ENCODE results near the gene NR1I2. TPM values are rescaled to one million over a fixed set of nuclear protein-coding genes. Genes with fewer than 3 reads are reported as not detected.

NR1I2 gene
- polyA plus RNA-seq, 3 donors from 2014 or later = 0.24 to 0.40 TPM; not detected in 1

DNA sequence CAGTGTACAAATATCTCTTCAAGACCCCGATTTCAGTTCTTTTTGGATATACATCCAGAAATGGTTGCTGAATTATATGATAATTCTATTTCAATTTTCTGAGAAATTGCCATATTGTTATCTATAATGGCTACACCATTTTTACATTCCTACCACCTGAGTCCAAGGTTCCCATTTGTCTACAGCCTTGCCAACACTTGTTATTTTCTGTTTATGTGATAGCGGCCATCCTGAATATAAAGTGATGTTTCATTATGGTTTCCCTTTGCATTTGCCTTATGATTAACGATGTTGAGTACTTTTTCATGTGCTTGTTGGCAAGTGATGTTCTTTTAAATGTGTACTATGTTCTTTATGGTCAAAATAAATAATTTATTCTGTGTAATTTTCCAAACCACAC, 8.5 kb downstream of the NR1I2 start:
- no peaks in the 10 kb centered on the region for H3K36me3 Mint-ChIP-seq
- no peak overlapping the region for H3K27ac Mint-ChIP-seq
- H3K4me1 Mint-ChIP-seq = no peaks in the 10 kb centered on the region
- no peak overlapping the region for H3K4me3 Mint-ChIP-seq
- peaks cover 0 to 2% (median 2%) of the 10 kb centered on the region in 3 donors for H3K27me3 Mint-ChIP-seq (ENCODE audit: low read depth in 3 of 3)
- no peak for DNase-seq
- H3K9me3 Mint-ChIP-seq = peaks cover 0 to under 1% (median 0%) of the 10 kb centered on the region in 6 donors

DNA sequence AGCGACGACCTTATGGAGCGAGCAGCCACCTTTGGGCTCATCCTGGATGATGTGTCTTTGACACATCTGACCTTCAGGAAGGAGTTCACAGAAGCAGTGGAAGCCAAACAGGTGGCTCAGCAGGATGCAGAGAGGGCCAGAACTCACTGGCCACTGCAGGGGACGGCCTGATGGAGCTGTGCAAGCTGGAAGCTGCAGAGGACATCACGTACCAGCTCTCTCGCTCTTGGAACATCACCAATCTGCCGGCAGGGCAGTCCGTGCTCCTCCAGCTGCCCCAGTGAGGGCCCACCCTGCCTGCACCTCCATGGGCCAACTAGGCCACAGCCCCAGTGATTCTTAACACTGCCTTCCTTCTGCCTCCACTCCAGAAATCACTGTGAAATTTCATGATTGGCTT, 10.4 kb downstream of the NR1I2 start:
- Mint-ChIP-seq H3K4me1 (no peaks in the 10 kb centered on the region), H3K4me3 (no peak overlapping the region), H3K9me3 (peaks cover 0 to 2% (median 0%) of the 10 kb centered on the region in 6 donors), H3K27me3 (ENCODE audit: low read depth in 3 of 3) (peaks cover 2% of the 10 kb centered on the region in 3 donors), H3K27ac (no peak overlapping the region), H3K36me3 (no peaks in the 10 kb centered on the region)
- no peak for DNase-seq

DNA sequence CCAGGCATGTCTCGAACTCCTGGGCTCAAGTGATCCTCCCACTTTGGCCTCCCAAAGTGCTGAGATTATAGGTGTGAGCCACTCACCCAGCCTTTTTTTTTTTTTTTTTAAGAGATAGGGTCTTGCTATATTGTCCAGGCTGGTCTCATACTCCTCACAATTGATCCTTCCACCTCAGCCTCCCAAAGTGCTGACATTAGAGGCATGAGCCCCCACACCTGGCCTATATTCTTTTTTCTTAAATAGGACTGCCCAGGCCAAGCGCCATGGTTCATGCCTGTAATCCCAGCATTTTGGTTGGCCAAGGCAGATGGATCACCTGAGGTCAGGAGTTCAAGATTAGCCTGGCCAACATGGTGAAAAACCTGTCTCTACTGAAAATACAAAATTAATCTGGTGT, 12.5 kb downstream of the NR1I2 start:
- no peak overlapping the region for H3K27ac Mint-ChIP-seq
- peaks cover 2% of the 10 kb centered on the region in 3 donors for H3K27me3 Mint-ChIP-seq (ENCODE audit: low read depth in 3 of 3)

DNA sequence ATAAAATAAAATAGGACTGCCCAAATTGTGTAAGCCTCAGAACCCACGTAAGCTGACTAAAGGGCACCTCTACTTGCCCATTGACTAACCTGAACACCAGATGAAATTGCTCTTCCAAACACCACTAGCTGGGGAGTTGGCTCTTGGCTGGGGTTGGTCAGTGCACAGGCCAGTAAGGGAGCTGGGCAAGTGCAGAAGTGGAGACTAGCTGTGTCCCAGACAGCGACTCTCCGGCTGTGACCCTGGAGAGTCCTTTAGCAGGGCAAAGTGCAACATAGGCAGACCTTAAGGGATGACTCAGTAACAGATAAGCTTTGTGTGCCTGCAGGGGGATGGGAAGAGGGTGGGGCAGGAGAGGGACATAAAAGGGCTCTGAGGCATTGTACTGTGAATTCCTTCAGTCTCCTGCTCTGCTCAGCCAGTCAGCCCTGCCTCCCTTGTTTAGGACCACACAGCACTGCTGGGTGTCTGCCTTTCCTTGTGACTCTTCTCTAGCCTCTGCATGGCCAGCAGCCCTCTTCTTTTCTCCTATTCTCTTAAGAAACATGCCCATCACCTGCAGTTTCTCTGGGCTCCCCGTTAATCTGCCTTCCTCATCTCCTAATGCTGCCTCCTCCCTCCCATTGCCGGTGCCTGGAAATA, 13.2 kb downstream of the NR1I2 start:
- H3K9me3 Mint-ChIP-seq = peaks cover 0 to 2% (median 0%) of the 10 kb centered on the region in 6 donors
- no peak for DNase-seq

More for the DNA sequence above, 12.5 kb downstream of the NR1I2 start:
- Mint-ChIP-seq H3K4me3 (no peak overlapping the region), H3K9me3 (peaks cover 0 to 2% (median 0%) of the 10 kb centered on the region in 6 donors), H3K36me3 (no peaks in the 10 kb centered on the region), H3K4me1 (no peaks in the 10 kb centered on the region)
- DNase-seq = no peak

DNA sequence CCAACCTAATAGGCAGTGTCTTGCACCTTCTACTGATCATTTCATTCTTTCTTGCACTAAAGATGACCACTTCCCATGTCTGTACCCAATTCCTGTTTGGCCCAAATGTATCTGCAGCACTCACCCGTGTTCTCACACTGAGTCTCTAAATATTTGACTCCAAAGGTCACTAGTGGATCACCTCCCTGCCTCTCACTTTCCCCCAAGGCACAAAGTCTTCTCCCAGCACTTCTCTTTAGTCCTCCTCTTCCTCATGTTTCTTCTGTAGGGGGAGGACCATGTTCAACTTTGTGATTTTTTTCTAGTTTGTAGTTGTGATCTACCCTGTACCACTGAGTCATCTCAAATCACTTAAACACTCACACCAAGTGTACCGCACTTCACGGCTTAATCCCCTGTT, 13.9 kb downstream of the NR1I2 start:
- no peak overlapping the region for H3K27ac Mint-ChIP-seq
- no peak overlapping the region for H3K4me3 Mint-ChIP-seq
- peaks cover 0 to 2% (median 0%) of the 10 kb centered on the region in 6 donors for H3K9me3 Mint-ChIP-seq
- no peak for DNase-seq
- no peaks in the 10 kb centered on the region for H3K4me1 Mint-ChIP-seq
- peaks cover 2 to 5% (median 3%) of the 10 kb centered on the region in 3 donors for H3K27me3 Mint-ChIP-seq (ENCODE audit: low read depth in 3 of 3)
- H3K36me3 Mint-ChIP-seq = no peaks in the 10 kb centered on the region

More for the DNA sequence above, 13.2 kb downstream of the NR1I2 start:
- Mint-ChIP-seq H3K27me3 (ENCODE audit: low read depth in 3 of 3) (peaks cover 2% of the 10 kb centered on the region in 3 donors), H3K4me3 (no peak overlapping the region), H3K4me1 (no peaks in the 10 kb centered on the region), H3K27ac (no peak overlapping the region), H3K36me3 (no peaks in the 10 kb centered on the region)

DNA sequence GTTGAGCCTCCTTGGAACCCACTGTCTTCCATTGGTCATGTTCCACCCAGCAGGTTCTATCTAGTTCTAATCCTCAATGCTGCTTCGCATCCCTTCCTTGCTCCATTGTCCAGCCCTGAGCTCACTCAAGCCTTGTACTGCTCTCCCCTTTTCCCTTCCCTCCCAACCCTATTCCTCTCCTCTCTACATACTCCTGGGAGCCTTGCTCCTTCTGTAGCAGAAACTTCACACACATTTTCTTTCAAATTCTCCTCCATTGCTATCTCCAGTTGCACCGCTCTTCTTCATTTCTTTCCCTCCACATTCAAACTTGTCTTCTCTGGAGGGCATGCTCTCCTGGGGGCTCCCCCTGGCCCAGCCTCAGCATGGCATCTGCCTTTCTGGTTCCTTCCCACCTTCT, 14.5 kb downstream of the NR1I2 start:
- no peak overlapping the region for H3K27ac Mint-ChIP-seq

DNA sequence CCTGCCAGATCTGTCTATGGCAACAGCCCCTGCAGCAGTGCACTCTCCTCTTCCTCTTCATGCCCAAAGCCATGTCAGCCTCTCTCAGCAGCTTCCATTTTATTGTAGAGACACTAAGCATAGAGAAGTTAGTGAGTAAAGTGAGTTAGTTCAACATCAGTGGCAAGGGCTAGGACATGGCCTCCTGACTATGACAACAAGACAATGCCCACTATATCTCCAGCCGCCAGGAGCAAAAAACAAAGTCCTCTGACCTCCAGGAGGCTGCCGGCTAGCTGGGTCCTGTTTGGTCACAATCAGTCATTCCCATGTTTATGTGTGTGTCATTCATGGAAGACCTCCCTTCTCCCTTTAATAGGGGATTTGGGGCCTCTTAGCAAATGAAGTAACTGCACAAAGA, 14.9 kb downstream of the NR1I2 start:
- no peak overlapping the region for H3K4me3 Mint-ChIP-seq
- peaks cover 0 to 2% (median 0%) of the 10 kb centered on the region in 6 donors for H3K9me3 Mint-ChIP-seq
- no peaks in the 10 kb centered on the region for H3K36me3 Mint-ChIP-seq
- H3K4me1 Mint-ChIP-seq = no peaks in the 10 kb centered on the region
- peaks cover 2 to 8% (median 3%) of the 10 kb centered on the region in 3 donors for H3K27me3 Mint-ChIP-seq (ENCODE audit: low read depth in 3 of 3)
- DNase-seq = no peak
- H3K27ac Mint-ChIP-seq = no peak overlapping the region

More for the DNA sequence above, 14.5 kb downstream of the NR1I2 start:
- Mint-ChIP-seq H3K4me3 (no peak overlapping the region), H3K4me1 (no peaks in the 10 kb centered on the region), H3K27me3 (ENCODE audit: low read depth in 3 of 3) (peaks cover 2 to 5% (median 3%) of the 10 kb centered on the region in 3 donors), H3K9me3 (peaks cover 0 to 2% (median 0%) of the 10 kb centered on the region in 6 donors), H3K36me3 (no peaks in the 10 kb centered on the region)
- no peak for DNase-seq

DNA sequence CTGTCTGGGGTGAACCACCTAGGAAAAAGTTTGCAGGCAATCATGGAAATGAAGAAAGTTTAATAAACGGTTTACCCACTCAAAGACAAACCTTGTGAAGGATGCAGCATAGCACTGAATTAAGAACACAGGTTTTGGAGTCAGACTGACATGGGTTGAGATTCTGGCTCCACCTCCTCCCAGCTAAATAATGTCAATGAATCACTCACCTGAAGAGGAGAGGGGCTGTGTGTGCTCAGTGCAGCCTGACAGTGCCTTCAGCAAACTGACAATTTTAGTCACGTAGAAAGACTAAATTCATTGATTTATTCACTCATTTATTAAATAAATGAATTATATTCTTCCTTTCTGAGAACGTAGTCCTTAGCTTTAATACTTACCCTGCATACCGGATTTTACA, 18.9 kb downstream of the NR1I2 start:
- Mint-ChIP-seq H3K36me3 (no peaks in the 10 kb centered on the region), H3K9me3 (no peaks in the 10 kb centered on the region), H3K27ac (no peak overlapping the region), H3K4me3 (no peak overlapping the region), H3K4me1 (no peaks in the 10 kb centered on the region), H3K27me3 (ENCODE audit: low read depth in 3 of 3) (peaks cover under 1 to 7% (median 2%) of the 10 kb centered on the region in 3 donors)
- DNase-seq = no peak

DNA sequence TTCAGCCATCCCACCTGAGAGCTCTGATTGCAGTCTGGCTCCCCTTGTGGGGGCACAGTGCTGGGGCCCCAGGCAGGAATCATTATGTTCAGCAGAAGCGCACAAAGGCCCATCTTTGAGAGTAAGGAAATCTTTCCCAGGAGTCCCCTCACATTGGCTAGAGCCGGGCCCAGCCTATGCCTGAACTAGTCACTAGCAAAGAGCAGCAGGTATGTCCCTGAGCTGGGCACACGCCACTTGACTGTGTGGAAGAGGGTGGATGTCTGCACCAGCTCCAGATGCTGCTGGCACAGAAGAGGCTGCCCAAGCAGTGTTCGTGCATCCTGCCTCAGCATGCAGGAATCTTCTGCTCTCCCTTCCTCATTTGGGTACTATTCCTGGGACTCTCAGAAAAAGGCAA, 26.3 kb downstream of the NR1I2 start:
- peaks cover 11 to 14% of the 10 kb centered on the region in 2 donors for H3K4me1 Mint-ChIP-seq
- peak overlapping the region in 3 of 5 donors; percentile 41 to 72 (median 41) for H3K4me3 Mint-ChIP-seq
- no peak for DNase-seq
- H3K27ac Mint-ChIP-seq = peak overlapping the region in 1 of 6 donors; percentile 37
- no peaks in the 10 kb centered on the region for H3K36me3 Mint-ChIP-seq
- H3K9me3 Mint-ChIP-seq = no peaks in the 10 kb centered on the region
- peaks cover 0 to 3% (median 2%) of the 10 kb centered on the region in 3 donors for H3K27me3 Mint-ChIP-seq (ENCODE audit: low read depth in 3 of 3)

DNA sequence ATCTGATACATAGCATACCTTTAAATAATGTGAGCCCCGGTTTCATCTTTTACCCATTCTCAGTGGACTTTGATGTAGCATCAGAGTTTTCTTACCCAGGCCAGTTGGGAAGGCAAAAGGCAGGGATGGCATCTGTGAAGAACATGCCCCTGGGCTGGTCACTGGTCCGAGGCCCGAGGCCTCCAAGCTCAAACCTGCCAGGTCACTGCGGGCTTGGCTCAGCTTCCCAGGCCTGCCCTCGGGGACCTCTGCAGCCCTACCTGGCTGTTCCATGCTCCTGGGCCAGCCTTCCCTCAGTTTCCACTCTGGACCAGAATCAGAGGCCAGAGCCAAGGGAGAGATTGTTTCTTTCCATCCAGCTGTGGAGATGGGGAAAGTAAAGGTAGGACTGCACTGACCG, 26.9 kb downstream of the NR1I2 start:
- peak overlapping the region in 1 of 6 donors; percentile 37 for H3K27ac Mint-ChIP-seq

DNA sequence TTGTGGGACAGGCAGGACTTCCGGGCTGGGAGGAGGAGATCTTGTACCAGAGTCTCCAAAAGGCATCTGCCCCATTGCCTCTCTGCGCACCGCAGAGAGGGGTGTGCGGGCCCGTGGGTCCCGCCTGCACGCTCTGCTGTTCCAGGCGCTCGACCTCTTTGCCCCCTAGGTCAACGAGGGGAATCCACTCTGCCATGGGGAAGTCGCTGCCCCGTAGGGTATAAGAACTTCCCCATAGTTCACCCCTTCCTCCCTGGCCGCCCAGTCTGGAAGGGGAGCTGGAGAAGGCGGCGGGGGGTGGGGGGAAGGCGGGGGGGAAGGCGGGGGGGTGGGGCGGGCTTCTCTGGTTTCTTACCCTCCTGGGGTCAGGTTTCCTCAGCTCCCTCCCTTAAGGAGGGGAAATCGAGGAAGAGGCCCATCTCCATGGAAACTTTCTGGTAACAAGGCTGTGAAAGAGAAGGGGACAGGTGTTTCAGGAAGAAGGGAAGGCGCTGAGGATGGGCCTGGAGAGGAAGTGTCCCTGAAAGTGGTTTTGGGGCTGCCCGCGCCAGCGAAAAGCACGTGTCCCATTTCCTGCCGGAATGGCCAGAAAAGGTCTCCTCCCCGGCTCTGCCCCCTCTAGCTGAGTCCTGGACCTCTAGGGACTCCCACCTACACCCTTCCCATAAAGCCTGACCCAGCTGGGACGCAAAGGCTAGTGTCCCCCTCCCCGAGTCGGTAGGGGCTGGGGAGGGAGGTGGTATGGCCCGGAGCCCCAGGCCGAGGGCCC, 27.5 kb downstream of the NR1I2 start:
- DNase-seq = peak in 1 of 3 donors; percentile 2
- Mint-ChIP-seq H3K27me3 (ENCODE audit: low read depth in 3 of 3) (peaks cover 0 to 3% (median 2%) of the 10 kb centered on the region in 3 donors), H3K9me3 (no peaks in the 10 kb centered on the region), H3K27ac (peak overlapping the region in 1 of 6 donors; percentile 73), H3K36me3 (no peaks in the 10 kb centered on the region), H3K4me1 (peaks cover 11 to 14% of the 10 kb centered on the region in 2 donors), H3K4me3 (peak overlapping the region; percentile 87 to 94 (median 93))

More for the DNA sequence above, 26.9 kb downstream of the NR1I2 start:
- peak overlapping the region; percentile 41 to 72 (median 51) for H3K4me3 Mint-ChIP-seq
- no peaks in the 10 kb centered on the region for H3K9me3 Mint-ChIP-seq
- H3K27me3 Mint-ChIP-seq (ENCODE audit: low read depth in 3 of 3) = peaks cover 0 to 3% (median 2%) of the 10 kb centered on the region in 3 donors
- peaks cover 11 to 14% of the 10 kb centered on the region in 2 donors for H3K4me1 Mint-ChIP-seq
- no peaks in the 10 kb centered on the region for H3K36me3 Mint-ChIP-seq
- no peak for DNase-seq

DNA sequence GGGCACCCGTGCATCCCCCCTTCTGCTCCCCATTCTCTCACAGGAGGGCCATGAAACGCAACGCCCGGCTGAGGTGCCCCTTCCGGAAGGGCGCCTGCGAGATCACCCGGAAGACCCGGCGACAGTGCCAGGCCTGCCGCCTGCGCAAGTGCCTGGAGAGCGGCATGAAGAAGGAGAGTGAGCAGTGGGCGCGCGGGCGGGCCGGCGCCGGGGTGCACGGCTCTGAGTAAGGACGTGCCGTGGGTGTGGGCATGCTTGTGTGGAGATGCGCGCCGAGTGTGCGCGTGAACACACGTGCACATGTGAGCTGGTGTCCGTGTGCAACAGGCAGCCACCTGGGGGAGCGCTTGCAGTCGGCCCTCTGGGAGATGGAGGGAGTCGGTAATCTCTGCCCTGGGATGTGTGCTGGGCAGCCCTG, 28.1 kb downstream of the NR1I2 start:
- Mint-ChIP-seq H3K27me3 (ENCODE audit: low read depth in 3 of 3) (peaks cover 0 to 3% (median 2%) of the 10 kb centered on the region in 3 donors), H3K36me3 (no peaks in the 10 kb centered on the region), H3K4me3 (peak overlapping the region; percentile 87 to 94 (median 93)), H3K9me3 (no peaks in the 10 kb centered on the region), H3K27ac (peak overlapping the region; percentile 30 to 83 (median 48)), H3K4me1 (peaks cover 11 to 14% of the 10 kb centered on the region in 2 donors)
- peak; percentile 34 to 52 (median 41) for DNase-seq

DNA sequence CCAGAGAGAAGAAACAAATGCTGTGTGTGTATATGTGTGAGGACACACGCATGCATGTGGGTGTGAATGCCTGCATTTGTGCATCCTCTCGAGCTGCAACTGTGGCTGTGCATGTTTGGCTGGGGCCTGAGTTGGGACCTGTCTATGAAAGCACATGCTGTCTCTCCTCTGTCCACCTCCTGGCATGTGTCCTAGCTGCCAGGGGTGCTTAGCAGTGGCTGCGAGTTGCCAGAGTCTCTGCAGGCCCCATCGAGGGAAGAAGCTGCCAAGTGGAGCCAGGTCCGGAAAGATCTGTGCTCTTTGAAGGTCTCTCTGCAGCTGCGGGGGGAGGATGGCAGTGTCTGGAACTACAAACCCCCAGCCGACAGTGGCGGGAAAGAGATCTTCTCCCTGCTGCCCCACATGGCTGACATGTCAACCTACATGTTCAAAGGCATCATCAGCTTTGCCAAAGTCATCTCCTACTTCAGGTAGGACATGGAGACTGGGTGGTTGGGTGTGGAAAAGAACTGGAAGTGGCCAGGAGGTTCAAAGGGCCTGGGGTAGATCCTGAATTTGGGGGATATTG, 30.7 kb downstream of the NR1I2 start:
- H3K36me3 Mint-ChIP-seq = no peaks in the 10 kb centered on the region
- peak overlapping the region in 1 of 5 donors; percentile 15 for H3K4me3 Mint-ChIP-seq
- peaks cover 0 to 2% (median under 1%) of the 10 kb centered on the region in 3 donors for H3K27me3 Mint-ChIP-seq (ENCODE audit: low read depth in 3 of 3)
- peaks cover 11 to 14% of the 10 kb centered on the region in 2 donors for H3K4me1 Mint-ChIP-seq
- H3K9me3 Mint-ChIP-seq = no peaks in the 10 kb centered on the region
- DNase-seq = no peak
- H3K27ac Mint-ChIP-seq = peak overlapping the region in 1 of 6 donors; percentile 17

DNA sequence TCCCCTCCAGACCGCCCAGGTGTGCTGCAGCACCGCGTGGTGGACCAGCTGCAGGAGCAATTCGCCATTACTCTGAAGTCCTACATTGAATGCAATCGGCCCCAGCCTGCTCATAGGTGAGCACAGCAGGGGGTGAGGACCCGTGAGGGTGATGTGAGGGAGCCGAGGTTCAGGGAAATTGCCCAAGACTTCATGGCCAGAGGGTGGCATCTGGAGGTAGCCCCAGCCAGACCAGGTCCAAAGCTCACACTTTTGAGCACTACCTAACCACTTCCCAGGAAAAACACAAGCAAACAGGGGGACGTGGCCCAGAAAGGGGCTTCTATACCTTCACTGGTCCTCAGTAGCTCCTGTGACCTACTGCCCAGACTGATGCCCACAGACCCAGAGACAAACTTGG, 33.8 kb downstream of the NR1I2 start:
- H3K36me3 Mint-ChIP-seq = no peaks in the 10 kb centered on the region
- DNase-seq = no peak

More for the DNA sequence above, 33.8 kb downstream of the NR1I2 start:
- Mint-ChIP-seq H3K27me3 (ENCODE audit: low read depth in 3 of 3) (peaks cover 0 to 2% (median 0%) of the 10 kb centered on the region in 3 donors), H3K4me1 (peaks cover 1 to 3% of the 10 kb centered on the region in 2 donors), H3K27ac (no peak overlapping the region), H3K9me3 (no peaks in the 10 kb centered on the region), H3K4me3 (no peak overlapping the region)

Data from immature natural killer cell (primary cell).